GM12801 (cell line): ENCODE results near the gene TSHZ3.

Experiments
- CTCF ChIP-seq: IDR thresholded peaks from one replicate; pipeline ENCODE4 v1.5.1; 2011; ENCODE audit warnings: control low read depth; ENCODE audit not compliant: insufficient read length; ENCODE audit errors: extremely low read depth

The TSHZ3 gene

GRCh38 chr19:31310432-31311133, 38.7 kb downstream of the TSHZ3 start:
- TF ChIP-seq CTCF: no peak

- TF ChIP-seq CTCF: no peak
These were observed 40.5 kb downstream of the TSHZ3 start for GRCh38 chr19:31308781-31309180.

GRCh38 chr19:31307071-31307669, 42.1 kb downstream of the TSHZ3 start:
- TF ChIP-seq CTCF: no peak

- TF ChIP-seq CTCF: no peak
These were observed 43.1 kb downstream of the TSHZ3 start for GRCh38 chr19:31306006-31306753.

GRCh38 chr19:31304831-31305312, 44.4 kb downstream of the TSHZ3 start:
- no peak for TF ChIP-seq CTCF

- no peak for TF ChIP-seq CTCF
These were observed 45.9 kb downstream of the TSHZ3 start for GRCh38 chr19:31303262-31303815.
